Dermis blood vessel endothelial cell (primary cell): Measurements from ENCODE around the gene RILP. TPM values are rescaled to one million over a fixed set of nuclear protein-coding genes. Genes with fewer than 3 reads are reported as not detected.
"Not testable (repeated sequence)": the region's sequence is repeated elsewhere in the genome, so short reads cannot be mapped to it uniquely, and the experiment has no call there.

Experiments
- DNase-seq: peaks from one replicate; pipeline ENCODE4 v3.0.0; 2010
- total RNA-seq: library from RNA; depleted of rRNA; stranded (reverse); fragments of >200 nt; gene quantifications from 2 replicates; pipeline ENCODE4 v1.2.3, GENCODE V29; 2014

Gene RILP
- 12.0 and 15.7 TPM in 2 replicates for total RNA-seq

GRCh38 chr17:1649844-1650501, at the start of gene RILP:
TSS of gene RILP (minus strand) at chr17:1649866. CDS start at chr17:1649804, 62 bp downstream.
- peak; percentile 67 for DNase-seq

GRCh38 chr17:1697681-1698080, 48.0 kb upstream of the RILP start:
- DNase-seq: peak; percentile 17

- DNase-seq: no peak
Observed at GRCh38 chr17:1695365-1695764, 45.7 kb upstream of the RILP start.

DNA sequence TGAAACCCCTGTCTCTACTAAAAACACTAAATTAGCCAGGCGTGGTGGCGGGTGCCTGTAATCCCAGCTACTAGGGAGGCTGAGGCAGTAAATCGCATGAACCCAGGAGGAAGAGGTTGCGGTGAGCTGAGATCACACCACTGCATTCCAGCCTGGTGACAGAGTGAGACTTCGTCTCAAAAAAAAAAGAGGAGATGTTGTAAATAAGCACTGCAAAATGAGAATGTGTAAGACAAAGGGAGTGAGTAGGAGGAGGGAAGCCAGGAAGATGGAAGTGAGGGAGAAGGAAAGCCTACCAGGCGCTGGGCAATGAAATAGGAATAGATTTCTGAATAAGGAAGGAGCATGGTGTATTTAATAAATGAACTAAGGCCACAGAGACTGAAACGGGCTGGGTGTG, 43.7 kb upstream of the RILP start:
- no peak for DNase-seq

GRCh38 chr17:1690544-1691221, 41.0 kb upstream of the RILP start:
- DNase-seq: no peak

DNA sequence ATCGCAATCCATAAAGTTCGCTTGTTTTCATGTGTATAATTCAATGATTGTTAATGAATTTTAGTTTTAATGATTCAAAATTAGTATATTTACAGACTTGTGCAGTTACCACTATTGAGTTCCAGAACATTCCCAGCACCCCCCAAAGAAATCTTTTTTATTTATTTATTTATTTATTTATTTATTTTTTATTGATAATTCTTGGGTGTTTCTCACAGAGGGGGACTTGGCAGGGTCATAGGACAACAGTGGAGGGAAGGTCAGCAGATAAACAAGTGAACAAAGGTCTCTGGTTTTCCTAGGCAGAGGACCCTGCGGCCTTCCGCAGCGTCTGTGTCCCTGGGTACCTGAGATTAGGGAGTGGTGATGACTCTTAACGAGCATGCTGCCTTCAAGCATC, 38.7 kb upstream of the RILP start:
- not testable (repeated sequence) for DNase-seq

GRCh38 chr17:1686086-1686485, 36.4 kb upstream of the RILP start:
- DNase-seq: no peak

- DNase-seq: peak; percentile 99
Observed at GRCh38 chr17:1684378-1685189, 34.9 kb upstream of the RILP start, which contains the start of gene PRPF8. TSS of gene PRPF8 (minus strand) at chr17:1684867. CDS start at chr17:1684571, 296 bp downstream.

- no peak for DNase-seq
Observed at GRCh38 chr17:1683459-1683858, 33.8 kb upstream of the RILP start.

GRCh38 chr17:1676401-1676800, 26.7 kb upstream of the RILP start:
- no peak for DNase-seq

DNA sequence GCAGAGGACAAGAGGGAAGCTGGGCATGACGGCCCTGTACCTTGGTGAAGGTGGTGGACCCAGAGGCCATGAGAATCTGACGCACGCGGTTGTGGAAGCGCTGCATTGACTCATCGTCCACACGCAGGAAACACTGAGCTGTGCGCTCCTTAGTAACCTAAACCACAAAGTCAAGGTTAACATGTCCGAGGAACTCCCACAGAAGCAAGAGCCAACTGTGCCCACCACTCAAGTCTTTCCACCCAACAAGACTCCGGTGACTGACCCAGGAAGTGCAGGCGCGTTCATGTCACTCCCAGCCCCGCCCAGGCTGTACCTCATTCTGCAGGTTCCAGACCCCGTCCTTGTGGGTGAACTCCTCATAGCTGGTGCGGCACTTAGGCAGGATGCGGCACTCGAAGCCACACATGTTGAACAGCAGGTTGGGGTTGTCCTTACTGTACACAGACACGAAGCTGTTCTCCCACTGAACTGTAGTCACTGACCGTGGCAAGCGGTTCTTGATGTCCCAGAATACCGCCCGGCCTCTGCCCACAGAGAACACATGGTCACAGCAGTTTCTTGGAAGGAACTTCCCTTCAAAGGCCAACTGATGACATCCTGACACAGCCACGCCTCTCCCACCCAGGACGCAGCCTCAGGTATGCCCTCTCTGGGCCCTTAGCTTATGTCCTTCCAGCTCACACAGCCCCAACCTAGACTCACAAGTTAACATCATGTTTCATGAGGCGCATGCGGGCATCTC, 23.5 kb upstream of the RILP start:
- peak; percentile 30 for DNase-seq

GRCh38 chr17:1663934-1664333, 14.3 kb upstream of the RILP start:
- DNase-seq: not testable (repeated sequence)

DNA sequence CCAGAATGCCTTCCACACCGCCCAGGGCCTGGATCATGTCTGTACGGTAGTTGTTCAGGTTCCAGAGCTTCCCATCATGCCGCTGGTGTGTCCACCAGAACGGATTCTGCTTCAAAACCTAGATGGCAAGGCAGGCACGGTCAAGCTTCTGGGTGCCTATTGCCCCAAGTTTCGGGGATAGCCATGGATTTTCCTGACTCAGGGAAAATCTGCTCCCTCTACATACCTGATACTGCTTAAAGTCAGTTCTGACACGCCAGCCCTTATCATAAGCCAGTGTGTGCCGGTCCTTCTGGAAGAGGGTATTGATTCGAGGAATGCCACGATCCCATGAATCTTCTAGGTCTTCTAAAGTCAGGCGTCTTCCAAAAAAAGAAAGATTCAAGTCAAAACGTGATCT, 11.4 kb upstream of the RILP start:
- DNase-seq: no peak

GRCh38 chr17:1658100-1658499, 8.4 kb upstream of the RILP start:
- DNase-seq: no peak

- DNase-seq: no peak
Observed at GRCh38 chr17:1653735-1654134, 4.1 kb upstream of the RILP start.

DNA sequence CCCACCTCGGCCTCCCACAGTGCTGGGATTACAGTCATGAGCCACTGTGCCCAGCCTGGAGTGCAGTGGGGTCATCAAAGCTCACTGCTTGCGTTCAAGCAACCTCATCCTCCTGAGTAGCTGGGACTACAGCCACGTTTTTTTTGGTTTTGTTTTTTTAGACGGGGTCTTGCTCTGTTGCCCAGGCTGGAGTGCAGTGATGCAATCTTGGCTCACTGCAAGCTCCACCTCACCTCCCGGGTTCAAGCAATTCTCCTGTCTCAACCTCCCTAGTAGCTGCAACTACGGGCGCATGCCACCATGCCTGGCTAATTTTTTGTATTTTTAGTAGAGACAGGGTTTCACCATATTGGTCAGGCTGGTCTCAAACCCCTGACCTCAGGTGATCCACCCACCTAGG, 3.1 kb upstream of the RILP start:
- DNase-seq: not testable (repeated sequence)

DNA sequence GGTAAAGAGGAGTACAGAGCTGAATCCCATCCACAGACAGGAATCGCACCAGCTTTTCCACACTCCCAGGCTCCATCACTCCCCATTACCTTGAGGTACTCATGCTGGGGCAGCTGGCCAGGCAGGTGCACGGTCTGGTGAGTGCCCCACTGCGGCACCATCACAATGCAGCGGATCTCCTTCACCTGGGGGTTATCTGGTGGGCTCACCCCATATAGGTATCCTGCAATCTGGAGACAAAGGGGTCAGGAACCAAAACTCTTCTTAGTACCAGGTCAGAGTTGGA, 1.8 kb upstream of the RILP start:
- no peak for DNase-seq

- DNase-seq: no peak
Observed at GRCh38 chr17:1650731-1651558, 1.3 kb upstream of the RILP start.

GRCh38 chr17:1648963-1649843, 463 bp downstream of the RILP start:
- DNase-seq: peak; percentile 98

- DNase-seq: peak; percentile 64
Observed at GRCh38 chr17:1648173-1648962, 1.3 kb downstream of the RILP start.
